ENCODE results near the gene PTPRK. TPM values are rescaled to one million over a fixed set of nuclear protein-coding genes. Genes with fewer than 3 reads are reported as not detected.

Gene PTPRK
- total RNA-seq, 2 experiments from 2014 or later: 2.6 to 7.8 TPM

DNA sequence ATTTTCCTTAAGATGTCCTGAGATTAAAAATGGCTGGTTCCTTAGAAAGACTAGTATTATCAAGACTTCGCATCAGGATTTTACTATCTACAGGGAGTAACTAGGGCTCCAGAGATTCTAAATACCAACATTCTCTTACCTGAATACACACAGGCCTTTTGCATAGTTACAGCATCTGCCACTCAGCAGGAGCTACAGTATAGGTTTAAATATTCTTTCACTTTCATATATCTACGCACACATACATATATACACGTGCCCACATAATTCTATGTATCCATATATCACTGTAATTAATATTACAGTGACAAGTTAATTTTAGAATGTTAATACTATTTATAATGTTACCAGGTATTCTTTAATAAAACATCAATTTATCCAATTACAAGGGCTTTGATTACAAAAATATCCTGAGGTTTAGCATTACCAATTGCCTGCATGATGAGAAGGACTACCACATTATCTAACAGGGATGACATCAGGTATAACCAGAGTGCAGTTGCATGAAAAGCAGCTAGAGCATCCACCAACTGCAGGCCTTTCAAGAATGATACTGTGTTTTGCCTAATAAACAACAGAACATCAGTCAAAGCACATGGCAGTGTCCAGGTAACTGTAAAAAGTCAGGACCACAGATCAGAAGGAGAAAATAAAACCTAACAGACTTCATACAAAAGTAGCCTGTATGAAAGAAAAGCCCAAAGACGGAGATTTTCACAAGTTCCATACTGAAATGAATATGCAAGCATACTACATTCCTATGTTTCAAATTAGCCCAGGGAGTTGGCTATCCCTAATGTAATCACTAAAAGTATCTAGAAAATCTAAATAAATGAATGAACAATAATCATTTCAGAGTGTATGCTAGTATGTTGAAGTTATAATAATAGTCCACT is 268.7 kb downstream of the PTPRK start:
- Mint-ChIP-seq H3K9me3 (ENCODE audit: low read depth) (peaks cover 2% of the 10 kb centered on the region), H3K4me1 (peaks cover 21% of the 10 kb centered on the region), H3K36me3 (peaks cover 4% of the 10 kb centered on the region), H3K27ac (no peak overlapping the region), H3K4me3 (no peak overlapping the region), H3K27me3 (peaks cover 10% of the 10 kb centered on the region)
- ATAC-seq (no peak), DNase-seq (no peak)
- CTCF ChIA-PET: no interaction called here

DNA sequence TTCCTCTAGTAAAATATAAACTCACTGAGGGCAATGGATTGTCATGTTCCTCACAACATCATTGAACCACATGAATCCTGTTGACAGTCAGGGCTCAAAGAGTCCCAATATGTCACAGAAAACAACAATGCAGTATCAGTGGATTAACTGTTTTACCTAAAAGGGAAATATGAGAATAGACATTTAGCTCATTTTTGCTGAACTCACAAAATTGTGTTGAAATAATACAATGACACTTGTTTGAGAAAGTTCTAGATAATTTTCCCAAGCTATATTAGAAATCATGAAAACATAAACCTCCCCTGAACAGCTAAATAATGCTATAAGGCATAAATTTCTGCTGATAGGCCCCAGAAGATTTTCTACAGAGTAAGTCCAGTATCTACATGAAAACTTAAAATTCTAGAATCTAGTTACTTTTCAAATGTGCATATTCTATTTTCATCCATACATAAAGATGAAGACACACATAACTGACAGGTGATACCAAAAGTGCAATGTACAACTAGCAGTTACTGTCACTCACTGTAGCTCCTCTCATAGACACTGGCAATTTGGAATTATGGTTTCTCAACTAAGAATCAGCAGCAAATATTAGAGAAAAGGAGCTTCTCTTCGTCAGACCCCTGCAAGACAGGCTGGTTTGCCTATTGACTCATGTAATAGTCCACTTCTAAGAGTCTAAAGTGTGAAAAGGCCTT is 269.9 kb downstream of the PTPRK start:
- H3K27ac Mint-ChIP-seq: no peak overlapping the region
- ATAC-seq: no peak
- CTCF ChIA-PET: no interaction called here

DNA sequence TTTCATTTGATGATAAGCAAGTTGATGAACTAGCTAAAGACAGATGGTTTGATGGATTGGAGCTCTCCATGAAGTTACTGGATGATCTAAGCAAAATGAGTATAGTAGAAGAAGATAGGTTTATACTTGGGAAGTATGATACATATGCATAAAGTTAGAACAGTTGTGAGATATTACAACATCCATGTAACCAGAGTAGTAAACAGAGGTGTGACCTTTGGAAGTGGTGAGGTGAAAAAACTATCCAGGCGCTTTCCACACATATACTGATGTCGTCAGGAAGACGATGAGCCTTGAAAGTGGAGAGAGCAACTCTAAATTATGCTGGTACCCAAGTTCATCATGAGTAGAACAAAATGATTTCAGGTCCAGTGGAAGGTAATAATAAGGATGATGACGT is 271.0 kb downstream of the PTPRK start:
- no peak overlapping the region for H3K4me3 Mint-ChIP-seq
- DNase-seq (no peak), ATAC-seq (no peak)
- H3K9me3 Mint-ChIP-seq (ENCODE audit: low read depth): peaks cover 2% of the 10 kb centered on the region
- peaks cover 23% of the 10 kb centered on the region for H3K4me1 Mint-ChIP-seq
- peaks cover 4% of the 10 kb centered on the region for H3K27me3 Mint-ChIP-seq
- no peak overlapping the region for H3K27ac Mint-ChIP-seq
- peaks cover 3% of the 10 kb centered on the region for H3K36me3 Mint-ChIP-seq
- CTCF ChIA-PET: no interaction called here

More for the DNA sequence above, 269.9 kb downstream of the PTPRK start:
- H3K4me3 Mint-ChIP-seq: no peak overlapping the region
- DNase-seq: no peak
- peaks cover 2% of the 10 kb centered on the region for H3K9me3 Mint-ChIP-seq (ENCODE audit: low read depth)
- H3K27me3 Mint-ChIP-seq: peaks cover 7% of the 10 kb centered on the region
- peaks cover 21% of the 10 kb centered on the region for H3K4me1 Mint-ChIP-seq
- peaks cover 3% of the 10 kb centered on the region for H3K36me3 Mint-ChIP-seq

DNA sequence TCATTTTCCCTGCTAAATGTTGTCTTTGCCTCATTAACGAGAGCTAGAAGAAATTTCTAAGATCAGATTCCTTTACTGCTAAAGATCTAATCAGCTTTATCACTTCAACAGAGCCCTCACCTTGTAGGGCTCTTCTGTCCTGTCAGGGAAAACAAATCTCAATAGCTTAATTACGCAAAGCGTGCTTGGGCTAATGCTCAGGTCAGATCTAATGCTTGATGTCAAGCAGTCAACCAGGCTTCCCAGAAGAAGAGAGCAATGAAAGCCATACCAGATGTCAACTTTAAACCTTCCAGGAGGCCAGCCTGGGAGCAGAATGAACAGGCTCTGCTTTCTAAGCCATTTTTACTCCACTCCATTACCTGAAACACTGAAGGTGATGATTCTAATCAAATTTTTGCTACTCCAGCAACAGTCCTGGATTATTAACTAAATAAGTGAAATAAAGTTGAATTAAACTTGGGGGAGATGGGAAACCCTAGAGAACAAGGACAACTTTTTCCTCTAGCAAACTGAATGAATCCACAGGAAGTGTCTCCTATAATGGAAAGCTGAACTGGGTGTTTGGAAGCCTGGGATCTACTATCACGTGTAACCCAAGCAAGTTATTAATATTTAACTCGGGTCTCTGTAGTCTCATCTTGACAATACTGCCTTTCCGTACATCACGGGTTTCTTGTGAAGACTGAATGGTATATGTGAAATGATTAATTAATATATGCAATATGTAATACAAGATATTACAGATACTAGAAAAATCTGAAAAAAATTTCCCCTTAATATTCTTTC is 273.7 kb downstream of the PTPRK start:
- DNase-seq (no peak), ATAC-seq (no peak)
- peaks cover 2% of the 10 kb centered on the region for H3K9me3 Mint-ChIP-seq (ENCODE audit: low read depth)
- no peak overlapping the region for H3K4me3 Mint-ChIP-seq
- CTCF ChIA-PET: interaction anchor here (0.6 kb wide), 1 partner anchor 531 kb away, joined by 3 read pairs; no protein-coding TSS in a partner anchor
- H3K27ac Mint-ChIP-seq: no peak overlapping the region
- no peaks in the 10 kb centered on the region for H3K27me3 Mint-ChIP-seq
- H3K36me3 Mint-ChIP-seq: peaks cover 3% of the 10 kb centered on the region
- peaks cover 4% of the 10 kb centered on the region for H3K4me1 Mint-ChIP-seq

DNA sequence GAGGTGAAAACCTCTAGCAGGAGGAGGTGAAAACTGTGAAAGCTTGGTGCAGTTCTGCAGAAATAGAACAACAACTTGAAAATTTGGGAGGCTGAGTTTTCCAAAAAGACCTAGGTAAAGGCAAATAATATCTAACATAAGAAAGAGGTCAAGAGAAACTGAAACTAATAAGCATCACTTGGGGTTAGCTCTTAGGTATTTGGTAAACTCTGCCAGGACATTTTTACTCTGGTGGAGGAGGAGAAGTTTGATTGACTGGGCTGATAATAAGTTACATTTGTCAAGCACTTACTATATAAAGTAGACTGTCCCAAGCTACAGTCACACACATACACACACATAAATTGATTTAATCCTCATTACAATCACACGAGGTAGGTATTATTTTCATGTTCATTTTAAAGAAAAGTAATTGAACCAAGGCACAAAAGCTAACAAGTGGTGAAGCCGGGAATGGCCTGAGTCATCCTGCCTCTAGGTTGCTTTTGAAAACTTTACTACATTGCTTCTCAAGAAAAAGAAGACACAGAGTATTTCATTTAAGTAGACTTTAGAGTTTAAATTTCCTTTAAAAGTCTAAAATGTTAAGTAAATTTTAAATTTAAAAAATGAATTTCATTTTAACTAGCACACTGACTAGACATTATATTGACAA is 275.5 kb downstream of the PTPRK start:
- no peak overlapping the region for H3K4me3 Mint-ChIP-seq
- H3K9me3 Mint-ChIP-seq (ENCODE audit: low read depth): peaks cover under 1% of the 10 kb centered on the region
- H3K36me3 Mint-ChIP-seq: no peaks in the 10 kb centered on the region
- H3K4me1 Mint-ChIP-seq: peaks cover 4% of the 10 kb centered on the region
- H3K27me3 Mint-ChIP-seq: no peaks in the 10 kb centered on the region
- H3K27ac Mint-ChIP-seq: no peak overlapping the region
- ATAC-seq (no peak), DNase-seq (no peak)
- CTCF ChIA-PET: no interaction called here

DNA sequence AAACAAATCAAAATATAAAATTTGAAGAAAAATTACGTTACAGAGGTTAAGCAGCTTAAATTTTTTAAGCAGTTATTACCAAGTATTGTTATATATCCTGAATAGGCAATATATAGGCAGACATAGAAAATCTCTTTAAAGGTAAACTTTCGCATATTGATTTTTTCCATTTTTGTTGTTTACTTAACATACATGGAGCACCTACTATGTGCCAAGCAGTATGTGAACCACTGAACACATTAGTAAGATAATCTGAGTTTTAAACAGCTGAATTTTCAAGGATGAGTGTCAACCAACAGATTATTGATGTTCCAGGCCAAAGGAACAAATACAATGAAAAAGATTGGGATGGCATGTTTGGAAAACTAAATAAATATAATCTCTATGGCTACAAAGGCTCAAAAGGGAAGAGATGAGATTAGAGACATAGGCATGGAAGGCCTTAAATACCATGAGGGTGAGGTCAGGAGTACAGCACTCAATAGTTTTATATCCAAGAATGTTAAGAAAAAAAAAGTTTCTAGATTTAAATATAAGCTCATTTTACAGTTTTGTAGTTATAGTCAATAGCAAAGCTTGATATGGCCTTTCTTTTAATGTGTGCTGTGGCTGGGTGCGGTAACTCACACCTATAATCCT is 277.5 kb downstream of the PTPRK start:
- no peak for ATAC-seq
- no peak for DNase-seq
- Mint-ChIP-seq H3K4me3 (no peak overlapping the region), H3K27me3 (no peaks in the 10 kb centered on the region), H3K9me3 (ENCODE audit: low read depth) (no peaks in the 10 kb centered on the region), H3K27ac (no peak overlapping the region), H3K36me3 (no peaks in the 10 kb centered on the region), H3K4me1 (peaks cover 4% of the 10 kb centered on the region)
- CTCF ChIA-PET: no interaction called here

DNA sequence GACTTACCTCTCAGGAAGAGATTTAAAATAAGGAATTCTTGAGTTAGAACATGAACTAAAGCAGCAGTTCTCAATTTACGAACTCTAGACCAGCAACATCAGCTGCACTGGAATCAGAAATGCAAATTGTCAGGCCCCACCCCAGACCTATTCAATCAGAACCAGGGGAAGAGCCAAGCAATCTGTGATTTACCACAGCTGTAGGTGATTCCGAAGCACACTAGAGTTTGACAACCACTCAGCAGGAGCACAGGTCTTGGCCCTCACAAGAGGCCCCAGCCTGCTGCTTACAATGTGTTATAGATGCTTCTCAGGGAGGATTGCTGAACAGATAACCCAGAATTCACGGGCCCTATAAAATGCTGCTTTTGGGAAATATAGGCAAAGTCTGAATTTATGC is 279.2 kb downstream of the PTPRK start:
- Mint-ChIP-seq H3K27ac (no peak overlapping the region), H3K4me1 (peaks cover 4% of the 10 kb centered on the region), H3K4me3 (no peak overlapping the region), H3K36me3 (no peaks in the 10 kb centered on the region), H3K9me3 (ENCODE audit: low read depth) (no peaks in the 10 kb centered on the region), H3K27me3 (no peaks in the 10 kb centered on the region)
- DNase-seq (no peak), ATAC-seq (no peak)
- CTCF ChIA-PET: no interaction called here

DNA sequence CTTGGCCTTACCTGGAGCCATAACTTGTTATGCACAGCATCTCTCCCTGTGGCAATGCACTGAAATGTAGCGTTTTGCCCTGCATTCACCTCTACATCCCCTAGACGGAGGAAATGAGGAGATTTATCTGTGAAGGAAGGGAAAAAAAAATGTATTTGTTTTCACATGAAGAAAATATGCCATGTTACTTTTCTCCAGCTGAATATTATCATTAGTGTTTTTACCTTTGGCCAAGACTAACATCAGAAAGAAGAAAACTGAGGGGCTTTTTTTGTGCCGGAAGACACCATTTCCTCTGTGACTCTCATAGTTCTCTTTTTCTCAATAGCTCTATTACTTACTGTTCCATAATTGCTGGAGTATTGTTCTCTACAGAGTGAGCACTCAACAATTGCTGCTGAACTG is 280.4 kb downstream of the PTPRK start:
- Mint-ChIP-seq H3K27ac (no peak overlapping the region), H3K9me3 (ENCODE audit: low read depth) (no peaks in the 10 kb centered on the region), H3K4me1 (peaks cover 4% of the 10 kb centered on the region), H3K4me3 (no peak overlapping the region), H3K27me3 (no peaks in the 10 kb centered on the region), H3K36me3 (no peaks in the 10 kb centered on the region)
- ATAC-seq: no peak
- no peak for DNase-seq
- CTCF ChIA-PET: no interaction called here

DNA sequence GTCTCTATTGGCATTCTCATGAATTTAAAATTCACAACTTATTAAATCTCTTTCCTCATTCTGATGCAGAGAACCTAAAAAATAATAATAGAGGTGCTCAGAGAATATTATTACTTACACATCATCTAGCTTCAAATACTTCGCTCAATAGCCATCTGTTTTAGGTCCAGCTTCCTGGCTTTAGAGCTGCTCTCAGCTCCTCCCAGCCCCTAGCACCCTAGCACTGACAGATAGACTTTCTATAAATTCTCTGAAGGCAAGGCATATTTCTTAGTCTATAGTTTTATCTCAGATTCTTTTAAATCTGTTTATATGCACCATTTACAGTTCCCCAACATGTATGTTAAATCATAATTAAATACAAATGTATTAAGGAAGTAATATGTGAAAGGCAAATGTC is 281.3 kb downstream of the PTPRK start:
- H3K27ac Mint-ChIP-seq: no peak overlapping the region
- ATAC-seq (no peak), DNase-seq (no peak)
- H3K4me1 Mint-ChIP-seq: peaks cover 2% of the 10 kb centered on the region
- CTCF ChIA-PET: no interaction called here
- no peaks in the 10 kb centered on the region for H3K9me3 Mint-ChIP-seq (ENCODE audit: low read depth)
- H3K27me3 Mint-ChIP-seq: no peaks in the 10 kb centered on the region
- H3K36me3 Mint-ChIP-seq: no peaks in the 10 kb centered on the region
- no peak overlapping the region for H3K4me3 Mint-ChIP-seq

DNA sequence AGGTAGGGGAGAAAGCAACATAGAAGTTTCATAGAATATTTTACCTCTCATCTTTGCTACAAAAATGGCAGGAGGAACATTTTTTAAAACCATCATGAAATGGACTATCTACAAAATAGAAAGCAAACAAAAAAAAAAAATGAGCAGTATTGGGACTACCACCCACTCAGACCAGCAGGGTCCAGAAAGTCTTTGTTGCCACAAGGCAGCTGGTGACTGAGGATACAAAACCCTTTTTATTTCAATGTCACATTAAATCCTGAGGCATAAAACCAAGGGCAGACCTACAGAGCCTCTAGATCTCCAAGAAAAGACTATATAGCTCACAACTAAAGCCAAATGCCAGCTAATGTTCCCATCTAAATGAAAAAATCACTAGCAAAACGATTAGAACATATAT is 282.2 kb downstream of the PTPRK start:
- no peak for ATAC-seq

DNA sequence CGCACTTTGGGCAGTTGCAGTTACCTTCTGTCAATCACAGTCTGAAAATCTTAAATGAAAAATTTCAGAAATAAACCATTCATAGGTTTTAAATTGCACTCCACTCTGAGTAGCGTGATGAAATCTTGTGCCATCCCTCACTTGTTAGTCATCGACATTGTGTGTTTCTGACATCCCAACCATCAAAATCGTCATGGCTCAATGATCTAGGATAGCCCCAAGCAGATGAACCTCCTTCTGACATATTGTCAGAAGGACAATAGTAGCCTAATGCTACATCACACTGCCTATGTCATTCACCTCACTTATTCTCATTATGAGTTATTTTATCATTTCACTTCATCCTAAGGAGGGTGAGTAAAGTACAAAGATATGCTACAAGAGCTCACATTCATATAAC is 284.8 kb downstream of the PTPRK start:
- CTCF ChIA-PET: interaction anchor here (0.7 kb wide), 1 partner anchor 21 kb away, joined by 3 read pairs; no protein-coding TSS in a partner anchor
- Mint-ChIP-seq H3K27me3 (no peaks in the 10 kb centered on the region), H3K4me1 (peaks cover 2% of the 10 kb centered on the region), H3K9me3 (ENCODE audit: low read depth) (no peaks in the 10 kb centered on the region), H3K4me3 (no peak overlapping the region), H3K27ac (no peak overlapping the region), H3K36me3 (no peaks in the 10 kb centered on the region)
- DNase-seq (no peak), ATAC-seq (no peak)

More for the DNA sequence above, 282.2 kb downstream of the PTPRK start:
- no peak overlapping the region for H3K4me3 Mint-ChIP-seq
- no peaks in the 10 kb centered on the region for H3K27me3 Mint-ChIP-seq
- DNase-seq: no peak
- no peaks in the 10 kb centered on the region for H3K9me3 Mint-ChIP-seq (ENCODE audit: low read depth)
- H3K36me3 Mint-ChIP-seq: no peaks in the 10 kb centered on the region
- CTCF ChIA-PET: interaction anchor here (0.7 kb wide), 1 partner anchor 383 kb away, joined by 3 read pairs; no protein-coding TSS in a partner anchor
- peaks cover 2% of the 10 kb centered on the region for H3K4me1 Mint-ChIP-seq
- no peak overlapping the region for H3K27ac Mint-ChIP-seq

DNA sequence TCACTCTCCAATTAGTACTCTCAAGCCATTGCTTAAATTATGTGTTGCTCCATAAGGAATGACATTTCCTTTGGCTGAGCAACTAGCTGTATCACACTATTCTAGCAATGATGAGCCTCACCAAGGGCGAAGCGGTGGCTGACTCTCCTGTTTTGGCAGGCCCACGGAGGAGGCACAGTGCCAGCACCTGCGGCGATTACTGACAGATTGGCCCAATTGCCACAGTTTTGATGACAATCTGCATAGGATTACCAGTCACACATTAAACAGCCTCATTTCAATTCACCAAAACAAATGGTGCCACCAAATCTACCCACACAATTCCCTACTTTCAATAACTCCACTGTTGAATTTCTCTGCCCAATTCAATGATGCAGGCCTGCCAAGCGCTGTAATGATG is 286.9 kb downstream of the PTPRK start:
- no peak overlapping the region for H3K27ac Mint-ChIP-seq
- no peaks in the 10 kb centered on the region for H3K36me3 Mint-ChIP-seq
- DNase-seq: no peak
- CTCF ChIA-PET: no interaction called here
- no peak overlapping the region for H3K4me3 Mint-ChIP-seq
- no peaks in the 10 kb centered on the region for H3K4me1 Mint-ChIP-seq
- H3K9me3 Mint-ChIP-seq (ENCODE audit: low read depth): no peaks in the 10 kb centered on the region
- no peak for ATAC-seq
- no peaks in the 10 kb centered on the region for H3K27me3 Mint-ChIP-seq

All from activated CD8-positive, alpha-beta memory T cell treated with anti-CD3 and anti-CD28 coated beads, Interleukin-2, amount 10 ng/mL, durations not matched to agents 7 days and 5 days (primary cell).